NCI-H1417 (cell line): ENCODE measurements around the gene KCNQ2.

ENCODE experiments used
- DNase-seq, 3 experiments: peaks; one replicate each; lab custom pipeline; 2025; lab: John Stamatoyannopoulos, UW

The KCNQ2 gene

GRCh38 chr20:63369024-63369530, 103.4 kb downstream of the KCNQ2 start:
- no peak for DNase-seq

- DNase-seq = no peak
Measured at GRCh38 chr20:63368151-63368550, 104.3 kb downstream of the KCNQ2 start.

- peak in 1 of 3 experiments; percentile 32 for DNase-seq
Measured at GRCh38 chr20:63367446-63368055, 104.9 kb downstream of the KCNQ2 start.

- DNase-seq = peak; percentile 65 to 87 (median 77)
Measured at GRCh38 chr20:63366390-63367365, 105.8 kb downstream of the KCNQ2 start.

- DNase-seq = no peak
Measured at GRCh38 chr20:63365601-63366389, 106.7 kb downstream of the KCNQ2 start.

GRCh38 chr20:63364801-63365585, 107.5 kb downstream of the KCNQ2 start:
- peak in 2 of 3 experiments; percentile 25 to 37 for DNase-seq

GRCh38 chr20:63363981-63364561, 108.4 kb downstream of the KCNQ2 start:
- DNase-seq = peak in 2 of 3 experiments; percentile 21 to 59

- no peak for DNase-seq
Measured at GRCh38 chr20:63363013-63363957, 109.2 kb downstream of the KCNQ2 start.

- DNase-seq = peak in 1 of 3 experiments; percentile 50
Measured at GRCh38 chr20:63362436-63363009, 109.9 kb downstream of the KCNQ2 start.

GRCh38 chr20:63361519-63362435, 110.7 kb downstream of the KCNQ2 start:
- DNase-seq = peak in 2 of 3 experiments; percentile 74 to 84

- peak; percentile 17 to 60 (median 53) for DNase-seq
Measured at GRCh38 chr20:63360850-63361518, 111.5 kb downstream of the KCNQ2 start, which contains the start of gene CHRNA4. CHRNA4 (minus strand) TSS chr20:63361349; CDS start chr20:63361165, 184 bp downstream.

- DNase-seq = no peak
Measured at GRCh38 chr20:63359937-63360849, 112.3 kb downstream of the KCNQ2 start.

GRCh38 chr20:63359164-63359934, 113.1 kb downstream of the KCNQ2 start:
- DNase-seq = no peak

GRCh38 chr20:63357921-63358905, 114.2 kb downstream of the KCNQ2 start:
- DNase-seq = peak in 2 of 3 experiments; percentile 65 to 83
